ENCODE data around the gene PXDN.

GRCh38 chr2:1756456-1756855, 12.1 kb upstream of the PXDN start:
- TF ChIP-seq POLR2AphosphoS5 (IDR thresholded peaks at IDR 0.05) (no peak), POLR2A (IDR thresholded peaks at IDR 0.05) (no peak), CTCF (IDR thresholded peaks at IDR 0.05) (no peak), EP300 (IDR thresholded peaks at IDR 0.05; ENCODE audit: low read depth) (no peak)
